ENCODE data around the gene BUB1. TPM values are rescaled to one million over a fixed set of nuclear protein-coding genes. Genes with fewer than 3 reads are reported as not detected.
"Not testable (repeated sequence)": the region's sequence is repeated elsewhere in the genome, so short reads cannot be mapped to it uniquely, and the experiment has no call there.

The BUB1 gene
- total RNA-seq, 4 donors from 2014 or later, result 1.2 to 7.7 (median 3.2) TPM

DNA sequence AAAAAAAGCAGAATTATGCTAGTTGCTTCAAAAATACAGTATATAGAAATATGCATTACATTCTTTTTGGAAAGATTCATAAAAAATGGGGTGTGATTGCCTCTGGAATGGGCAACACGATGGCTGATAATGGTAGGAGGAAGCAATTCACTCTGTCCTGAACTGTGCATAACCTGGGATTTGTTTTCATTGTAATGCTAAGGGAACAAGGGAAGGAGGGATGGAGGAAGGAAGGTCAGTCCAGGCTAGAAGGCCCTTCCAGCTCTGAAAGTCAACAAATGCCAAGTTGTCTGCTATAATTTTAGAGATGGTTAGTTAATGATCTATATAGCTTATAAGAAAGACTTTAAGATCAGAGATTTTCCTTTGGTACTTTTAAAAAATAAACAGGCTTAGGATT is 40.8 kb downstream of the BUB1 start:
- no peak for DNase-seq (ENCODE audit: low spot score in 2 of 2)

GRCh38 chr2:110635949-110636628 is 41.8 kb downstream of the BUB1 start:
- not testable (repeated sequence) for H3K4me1 ChIP-seq; H3K4me3 ChIP-seq; H3K27me3 ChIP-seq; DNase-seq (ENCODE audit: low spot score in 2 of 2); H3K9me3 ChIP-seq; H3K36me3 ChIP-seq; H3K27ac ChIP-seq
- 92% methylated on average over 4 of the region's 4 CpGs for WGBS

More for the DNA sequence above, 40.8 kb downstream of the BUB1 start:
- H3K4me3 ChIP-seq, result no peak overlapping the region
- TF ChIP-seq POLR2A (IDR thresholded peaks at IDR 0.05) (no peak), POLR2AphosphoS5 (IDR thresholded peaks at IDR 0.05) (no peak), CTCF (IDR thresholded peaks at IDR 0.05) (no peak), EP300 (IDR thresholded peaks at IDR 0.05) (no peak)
- no peaks in the 10 kb centered on the region for H3K27me3 ChIP-seq
- no peaks in the 10 kb centered on the region for H3K36me3 ChIP-seq
- 63% methylated on average over 1 of the region's 1 CpG for WGBS
- no peaks in the 10 kb centered on the region for H3K4me1 ChIP-seq
- no peak overlapping the region for H3K27ac ChIP-seq
- no peaks in the 10 kb centered on the region for H3K9me3 ChIP-seq

- not testable (repeated sequence) for H3K4me1 ChIP-seq; H3K4me3 ChIP-seq; DNase-seq (ENCODE audit: low spot score in 2 of 2); H3K36me3 ChIP-seq; H3K27ac ChIP-seq; H3K27me3 ChIP-seq; H3K9me3 ChIP-seq
- 97% methylated on average over 1 of the region's 1 CpG for WGBS
These were observed 50.5 kb downstream of the BUB1 start for GRCh38 chr2:110627348-110627747.

DNA sequence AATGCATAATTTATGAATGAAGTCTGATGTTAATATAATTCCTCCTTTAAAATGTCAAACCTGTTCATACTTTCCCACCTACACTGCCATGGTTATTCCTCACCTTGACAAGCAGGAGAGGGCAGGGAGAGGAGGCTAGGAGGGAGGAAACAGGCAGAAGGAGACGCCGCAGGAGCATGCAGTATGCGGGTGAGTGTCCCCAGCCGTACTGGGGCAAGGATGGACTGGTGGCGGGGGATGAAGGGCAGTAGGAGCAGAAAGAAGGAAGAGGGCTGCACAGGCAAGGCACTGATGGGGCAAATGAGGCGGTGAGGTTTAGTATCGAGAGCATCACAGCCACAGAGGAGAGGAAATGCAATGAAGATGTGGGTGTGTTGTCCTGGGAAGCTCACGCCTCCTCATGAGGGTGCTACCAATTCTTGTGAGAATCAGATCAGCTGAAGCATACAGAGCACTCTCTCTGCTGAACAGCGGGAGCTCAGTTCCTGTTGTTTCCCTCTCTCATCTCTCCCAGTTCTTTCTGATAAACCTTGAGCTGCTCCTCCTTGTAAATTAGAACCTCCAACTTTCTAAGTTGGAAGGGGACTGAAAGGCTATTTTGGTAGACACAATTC is 58.4 kb downstream of the BUB1 start:
- 84% methylated on average over 2 of the region's 9 CpGs for WGBS
- not testable (repeated sequence) for H3K4me1 ChIP-seq; H3K9me3 ChIP-seq; H3K36me3 ChIP-seq; DNase-seq (ENCODE audit: low spot score in 2 of 2); H3K27me3 ChIP-seq; H3K4me3 ChIP-seq; H3K27ac ChIP-seq

DNA sequence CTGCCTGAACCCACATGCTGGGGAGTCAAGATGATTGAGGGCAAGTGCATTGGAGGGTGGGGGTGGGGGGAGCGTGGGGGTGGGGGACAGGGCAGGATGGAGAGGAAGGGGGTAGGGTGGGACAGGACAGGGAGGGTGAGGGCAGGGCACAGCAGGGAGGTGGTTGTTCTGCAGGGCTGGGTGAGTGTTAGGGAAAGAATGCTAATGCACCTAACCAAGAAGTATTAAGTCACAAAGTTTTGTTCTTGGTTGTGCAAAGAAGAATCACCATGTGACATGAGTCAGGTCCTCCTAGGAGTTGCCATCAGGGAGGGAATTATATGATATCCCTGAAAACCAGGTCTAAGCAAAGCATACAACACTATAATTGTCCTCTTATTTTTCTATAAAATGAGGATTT is 63.9 kb downstream of the BUB1 start:
- not testable (repeated sequence) for H3K36me3 ChIP-seq; H3K4me3 ChIP-seq; H3K27me3 ChIP-seq; DNase-seq (ENCODE audit: low spot score in 2 of 2); H3K4me1 ChIP-seq; H3K27ac ChIP-seq; H3K9me3 ChIP-seq
- WGBS, result no CpG with 5 or more reads among the region's 1 CpG

GRCh38 chr2:110610613-110611250 is 67.1 kb downstream of the BUB1 start:
- not testable (repeated sequence) for H3K9me3 ChIP-seq; H3K4me1 ChIP-seq; H3K27ac ChIP-seq; H3K36me3 ChIP-seq; DNase-seq (ENCODE audit: low spot score in 2 of 2); H3K27me3 ChIP-seq
- H3K4me3 ChIP-seq, result peak overlapping the region; percentile 33
- WGBS, result 0% methylated on average over 5 of the region's 94 CpGs

GRCh38 chr2:110609843-110610612 is 67.8 kb downstream of the BUB1 start:
- H3K4me3 ChIP-seq, result peak overlapping the region; percentile 33
- not testable (repeated sequence) for DNase-seq (ENCODE audit: low spot score in 2 of 2); H3K9me3 ChIP-seq; H3K27ac ChIP-seq; H3K4me1 ChIP-seq; H3K36me3 ChIP-seq; H3K27me3 ChIP-seq
- WGBS, result no CpG with 5 or more reads among the region's 45 CpGs

DNA sequence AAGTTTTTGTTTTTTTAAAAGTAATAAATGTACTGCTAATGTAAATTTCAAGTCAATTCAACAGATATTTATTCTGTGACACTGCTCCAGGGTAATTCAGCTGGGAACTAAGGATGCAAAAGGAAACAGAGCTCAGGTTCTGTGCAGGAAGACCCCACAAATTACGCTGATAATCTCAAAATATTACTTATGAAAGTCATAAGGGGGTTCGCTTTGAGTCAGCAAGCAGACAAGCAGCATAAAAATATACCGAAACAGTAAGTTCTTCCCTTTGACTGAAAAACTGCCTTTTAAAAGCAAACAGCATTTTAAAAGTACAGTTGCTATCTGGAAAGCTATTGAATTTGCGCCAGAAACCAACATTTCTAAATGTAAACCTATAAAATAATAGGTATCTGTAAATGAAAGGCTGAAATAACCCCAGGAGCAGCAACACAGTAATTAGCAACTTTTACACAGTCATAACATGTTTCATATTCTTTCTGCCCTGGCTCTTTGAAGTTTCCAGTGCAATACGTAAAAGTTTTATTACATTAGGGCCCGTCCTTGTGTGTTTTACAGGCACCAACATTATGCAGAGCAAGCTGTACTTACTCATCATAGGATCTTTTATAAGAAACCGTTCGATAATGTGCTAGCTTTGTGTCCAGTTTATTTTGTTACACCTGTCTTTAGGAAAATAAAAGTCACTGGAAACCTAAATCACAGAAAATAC is 68.9 kb downstream of the BUB1 start:
- H3K4me1 ChIP-seq; DNase-seq (ENCODE audit: low spot score in 2 of 2); H3K9me3 ChIP-seq; H3K27me3 ChIP-seq; H3K36me3 ChIP-seq; H3K4me3 ChIP-seq; H3K27ac ChIP-seq: not testable (repeated sequence)
- WGBS, result no CpG with 5 or more reads among the region's 8 CpGs

- DNase-seq (ENCODE audit: low spot score in 2 of 2); H3K4me1 ChIP-seq; H3K4me3 ChIP-seq; H3K9me3 ChIP-seq; H3K36me3 ChIP-seq; H3K27ac ChIP-seq; H3K27me3 ChIP-seq: not testable (repeated sequence)
- 67% methylated on average over 4 of the region's 12 CpGs for WGBS
These were observed 72.8 kb downstream of the BUB1 start for GRCh38 chr2:110605057-110605456.

DNA sequence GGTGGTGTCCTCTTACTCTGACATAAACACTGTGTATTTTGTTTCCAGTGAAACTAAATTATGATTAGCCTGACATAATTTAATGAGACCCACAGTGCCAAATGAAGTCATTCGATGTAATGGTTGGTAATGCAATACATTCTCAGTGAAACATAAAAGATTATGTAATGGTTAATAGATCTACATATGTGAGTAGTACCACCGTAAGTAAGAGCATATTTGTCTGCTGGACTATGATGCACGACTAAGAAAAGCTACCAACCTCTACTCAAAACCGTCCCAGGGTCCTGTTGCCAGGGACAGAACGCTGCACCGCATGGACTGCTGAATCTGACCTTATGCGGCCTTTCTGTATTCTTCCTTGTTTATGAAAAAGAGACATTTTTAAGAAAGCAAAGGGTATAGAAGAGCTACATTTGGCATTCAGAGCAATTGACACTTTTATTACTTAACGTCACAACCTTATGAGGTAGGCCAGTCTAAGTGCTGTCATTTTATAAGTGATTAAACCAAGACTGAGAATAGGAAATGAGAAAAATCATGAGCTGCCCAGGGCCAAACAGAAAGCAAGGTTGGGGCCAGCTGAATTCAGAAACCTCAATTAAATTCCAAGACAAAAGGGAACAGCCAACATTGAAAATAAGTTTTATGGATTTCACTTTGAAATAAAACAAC is 73.8 kb downstream of the BUB1 start:
- WGBS, result 63% methylated on average over 1 of the region's 8 CpGs
- H3K27ac ChIP-seq; H3K4me3 ChIP-seq; DNase-seq (ENCODE audit: low spot score in 2 of 2); H3K4me1 ChIP-seq; H3K27me3 ChIP-seq; H3K36me3 ChIP-seq; H3K9me3 ChIP-seq: not testable (repeated sequence)

DNA sequence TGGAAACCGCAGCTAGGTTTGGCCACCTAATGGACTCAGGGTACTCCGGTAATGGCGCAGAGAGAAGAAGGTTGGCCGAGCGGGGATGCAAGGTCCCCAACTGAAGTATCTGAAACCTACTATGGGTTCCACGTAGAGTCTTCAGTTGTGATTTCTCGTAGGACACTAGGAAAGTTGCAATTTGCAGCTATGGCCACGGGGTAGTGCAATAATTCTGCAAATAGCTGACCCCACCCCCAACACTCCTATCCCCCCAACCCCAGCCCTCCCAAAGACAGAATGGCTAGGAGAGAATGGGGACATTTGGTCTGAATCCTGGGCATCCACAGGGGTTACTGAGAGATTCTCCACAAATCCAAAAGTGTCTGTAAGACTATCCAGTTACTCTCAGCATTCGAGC is 75.7 kb downstream of the BUB1 start:
- peak in 1 of 2 donors; percentile 44 for DNase-seq (ENCODE audit: low spot score in 2 of 2)
- not testable (repeated sequence) for H3K4me3 ChIP-seq, H3K9me3 ChIP-seq, H3K27ac ChIP-seq, H3K36me3 ChIP-seq, H3K27me3 ChIP-seq, H3K4me1 ChIP-seq
- no CpG with 5 or more reads among the region's 9 CpGs for WGBS
